ENCODE measurements around the gene TMOD4. TPM values are rescaled to one million over a fixed set of nuclear protein-coding genes. Genes with fewer than 3 reads are reported as not detected.

The TMOD4 gene
- total and polyA plus RNA-seq, 2 experiments from 2014 or later, result 1.3 TPM; not detected in 1

DNA sequence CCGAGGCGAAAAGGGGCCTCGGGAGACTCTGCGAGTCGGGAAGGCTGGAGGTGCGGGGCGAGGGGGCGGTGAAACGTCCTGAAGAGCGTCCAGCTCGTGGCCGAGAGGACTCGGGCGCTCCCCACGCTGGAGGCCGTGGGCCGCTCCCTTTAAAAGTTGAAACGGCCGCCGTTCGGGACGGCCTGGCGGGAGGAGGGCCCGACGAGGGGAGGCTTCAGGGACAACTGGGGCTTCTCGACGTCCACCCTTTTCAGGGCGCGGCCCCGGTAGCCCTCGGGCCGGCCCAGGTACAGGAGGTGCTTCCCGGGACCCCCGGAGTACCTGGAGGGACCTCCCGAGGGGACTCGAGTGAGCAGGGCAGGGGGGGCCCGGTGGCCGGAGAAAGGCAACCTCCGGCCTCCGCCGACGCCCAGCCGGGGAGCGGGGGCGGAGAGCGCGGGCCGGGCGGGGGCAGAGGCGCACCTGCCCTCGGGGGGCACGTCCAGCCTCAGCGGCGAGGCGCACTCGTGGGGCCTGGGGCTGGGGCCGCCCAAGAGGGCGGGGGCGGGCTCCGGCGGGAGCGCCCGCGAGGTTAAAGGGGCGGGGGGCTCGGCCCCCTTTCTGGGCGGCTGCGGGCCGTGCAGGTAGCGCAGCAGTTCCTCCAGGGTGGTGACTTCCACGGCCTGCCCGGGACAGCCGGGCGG lies 43.3 kb downstream of the TMOD4 start:
- peaks cover 38% of the 10 kb centered on the region for H3K27me3 ChIP-seq (ENCODE audit: insufficient read depth)
- H2AFZ ChIP-seq, result peak overlapping the region; percentile 77
- no peaks in the 10 kb centered on the region for H3K9me2 ChIP-seq (ENCODE audit: insufficient read depth)
- Mint-ChIP-seq H3K4me1 (peaks cover 18% of the 10 kb centered on the region), H3K9me3 (no peaks in the 10 kb centered on the region), H3K27me3 (ENCODE audit: insufficient read depth, low read depth, poor library complexity) (peaks cover 41% of the 10 kb centered on the region), H3K27ac (no peak overlapping the region), H3K36me3 (ENCODE audit: low read depth) (peaks cover 30% of the 10 kb centered on the region), H3K4me3 (peak overlapping the region; percentile 80)
- no peak overlapping the region for H3K27ac ChIP-seq (ENCODE audit: low read depth)
- ATAC-seq, result peak; percentile 5
- no peaks in the 10 kb centered on the region; the same call in 1 of the 2 replicates for H4K20me1 ChIP-seq (replicated peaks; ENCODE audit: insufficient read depth)
- H3K79me2 ChIP-seq (replicated peaks; ENCODE audit: insufficient read depth), result no peaks in the 10 kb centered on the region
- DNase-seq (ENCODE audit: low spot score), result no peak
- peak overlapping the region; percentile 88 for H3K4me3 ChIP-seq
- TF ChIP-seq JUNB (IDR thresholded peaks at IDR 0.05; ENCODE audit: unreplicated experiment) (no peak), ZNF114 (CRISPR knock-in tag; IDR thresholded peaks at IDR 0.05) (no peak), STAT1 (IDR thresholded peaks at IDR 0.05; ENCODE audit: unreplicated experiment) (no peak), EZH2phosphoT487 (IDR thresholded peaks at IDR 0.05; ENCODE audit: unreplicated experiment) (no peak), EZH2 (IDR thresholded peaks at IDR 0.05; ENCODE audit: low read depth, unreplicated experiment) (no peak), ZNF462 (CRISPR knock-in tag; IDR thresholded peaks at IDR 0.05) (no peak), POLR2AphosphoS5 (IDR thresholded peaks at IDR 0.05; ENCODE audit: low read depth) (no peak), CREB1 (CRISPR knock-in tag; IDR thresholded peaks at IDR 0.05; ENCODE audit: low read depth) (no peak), ZNF331 (CRISPR knock-in tag; IDR thresholded peaks at IDR 0.05; ENCODE audit: low read depth) (no peak), NANOG (IDR thresholded peaks at IDR 0.05; ENCODE audit: borderline replicate concordance) (no peak)
- TF ChIP-seq, protein P1, sequence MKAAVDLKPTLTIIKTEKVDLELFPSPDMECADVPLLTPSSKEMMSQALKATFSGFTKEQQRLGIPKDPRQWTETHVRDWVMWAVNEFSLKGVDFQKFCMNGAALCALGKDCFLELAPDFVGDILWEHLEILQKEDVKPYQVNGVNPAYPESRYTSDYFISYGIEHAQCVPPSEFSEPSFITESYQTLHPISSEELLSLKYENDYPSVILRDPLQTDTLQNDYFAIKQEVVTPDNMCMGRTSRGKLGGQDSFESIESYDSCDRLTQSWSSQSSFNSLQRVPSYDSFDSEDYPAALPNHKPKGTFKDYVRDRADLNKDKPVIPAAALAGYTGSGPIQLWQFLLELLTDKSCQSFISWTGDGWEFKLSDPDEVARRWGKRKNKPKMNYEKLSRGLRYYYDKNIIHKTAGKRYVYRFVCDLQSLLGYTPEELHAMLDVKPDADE (IDR thresholded peaks at IDR 0.05), result no peak
- TF ChIP-seq, protein P2, sequence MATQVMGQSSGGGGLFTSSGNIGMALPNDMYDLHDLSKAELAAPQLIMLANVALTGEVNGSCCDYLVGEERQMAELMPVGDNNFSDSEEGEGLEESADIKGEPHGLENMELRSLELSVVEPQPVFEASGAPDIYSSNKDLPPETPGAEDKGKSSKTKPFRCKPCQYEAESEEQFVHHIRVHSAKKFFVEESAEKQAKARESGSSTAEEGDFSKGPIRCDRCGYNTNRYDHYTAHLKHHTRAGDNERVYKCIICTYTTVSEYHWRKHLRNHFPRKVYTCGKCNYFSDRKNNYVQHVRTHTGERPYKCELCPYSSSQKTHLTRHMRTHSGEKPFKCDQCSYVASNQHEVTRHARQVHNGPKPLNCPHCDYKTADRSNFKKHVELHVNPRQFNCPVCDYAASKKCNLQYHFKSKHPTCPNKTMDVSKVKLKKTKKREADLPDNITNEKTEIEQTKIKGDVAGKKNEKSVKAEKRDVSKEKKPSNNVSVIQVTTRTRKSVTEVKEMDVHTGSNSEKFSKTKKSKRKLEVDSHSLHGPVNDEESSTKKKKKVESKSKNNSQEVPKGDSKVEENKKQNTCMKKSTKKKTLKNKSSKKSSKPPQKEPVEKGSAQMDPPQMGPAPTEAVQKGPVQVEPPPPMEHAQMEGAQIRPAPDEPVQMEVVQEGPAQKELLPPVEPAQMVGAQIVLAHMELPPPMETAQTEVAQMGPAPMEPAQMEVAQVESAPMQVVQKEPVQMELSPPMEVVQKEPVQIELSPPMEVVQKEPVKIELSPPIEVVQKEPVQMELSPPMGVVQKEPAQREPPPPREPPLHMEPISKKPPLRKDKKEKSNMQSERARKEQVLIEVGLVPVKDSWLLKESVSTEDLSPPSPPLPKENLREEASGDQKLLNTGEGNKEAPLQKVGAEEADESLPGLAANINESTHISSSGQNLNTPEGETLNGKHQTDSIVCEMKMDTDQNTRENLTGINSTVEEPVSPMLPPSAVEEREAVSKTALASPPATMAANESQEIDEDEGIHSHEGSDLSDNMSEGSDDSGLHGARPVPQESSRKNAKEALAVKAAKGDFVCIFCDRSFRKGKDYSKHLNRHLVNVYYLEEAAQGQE (IDR thresholded peaks at IDR 0.05; ENCODE audit: unreplicated experiment), result no peak
- TF ChIP-seq, protein P3, sequence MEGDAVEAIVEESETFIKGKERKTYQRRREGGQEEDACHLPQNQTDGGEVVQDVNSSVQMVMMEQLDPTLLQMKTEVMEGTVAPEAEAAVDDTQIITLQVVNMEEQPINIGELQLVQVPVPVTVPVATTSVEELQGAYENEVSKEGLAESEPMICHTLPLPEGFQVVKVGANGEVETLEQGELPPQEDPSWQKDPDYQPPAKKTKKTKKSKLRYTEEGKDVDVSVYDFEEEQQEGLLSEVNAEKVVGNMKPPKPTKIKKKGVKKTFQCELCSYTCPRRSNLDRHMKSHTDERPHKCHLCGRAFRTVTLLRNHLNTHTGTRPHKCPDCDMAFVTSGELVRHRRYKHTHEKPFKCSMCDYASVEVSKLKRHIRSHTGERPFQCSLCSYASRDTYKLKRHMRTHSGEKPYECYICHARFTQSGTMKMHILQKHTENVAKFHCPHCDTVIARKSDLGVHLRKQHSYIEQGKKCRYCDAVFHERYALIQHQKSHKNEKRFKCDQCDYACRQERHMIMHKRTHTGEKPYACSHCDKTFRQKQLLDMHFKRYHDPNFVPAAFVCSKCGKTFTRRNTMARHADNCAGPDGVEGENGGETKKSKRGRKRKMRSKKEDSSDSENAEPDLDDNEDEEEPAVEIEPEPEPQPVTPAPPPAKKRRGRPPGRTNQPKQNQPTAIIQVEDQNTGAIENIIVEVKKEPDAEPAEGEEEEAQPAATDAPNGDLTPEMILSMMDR (conservative IDR thresholded peaks at IDR 0.05; ENCODE audit: low read depth in 2 of 2), result no peak
- H3K4me2 ChIP-seq, result peak overlapping the region; percentile 100
- H3F3A ChIP-seq (replicated peaks; ENCODE audit: low read depth), result peaks cover 4% of the 10 kb centered on the region; the same call in 1 of the 2 replicates
- H3K4me1 ChIP-seq (ENCODE audit: insufficient read depth), result peaks cover 15% of the 10 kb centered on the region; the same call in 1 of the 2 replicates
- no peaks in the 10 kb centered on the region for H3K36me3 ChIP-seq (ENCODE audit: insufficient read depth)
